B cell (primary cell): ENCODE measurements around the gene ALAS2. TPM values are rescaled to one million over a fixed set of nuclear protein-coding genes. Genes with fewer than 3 reads are reported as not detected.

ENCODE experiments used
- ATAC-seq: fragments of 200-7000 bp; cut with Tn5 transposase; one replicate; pipeline ENCODE4 v1.10.0; 2021; ENCODE audit warnings: low read depth, mild to moderate bottlenecking, moderate number of reproducible peaks, moderate library complexity
- CTCF ChIA-PET: fragments of 350-600 bp; sonication (Branson Sonifier 250); formaldehyde crosslinking; loops from one replicate; lab custom pipeline; 2021; ENCODE audit warnings: antibody characterized with exemption, inconsistent platforms; lab: Charles Lee
- POLR2A ChIA-PET: fragments of 350-600 bp; sonication (Branson Sonifier 250); formaldehyde crosslinking; loops from one replicate; lab custom pipeline; 2021; ENCODE audit warnings: antibody characterized with exemption; lab: Charles Lee
- DNase-seq: peaks from one replicate; pipeline ENCODE4 v3.0.0; 2013
- H2AFZ ChIP-seq: 2 replicates; pipeline ENCODE4 v1.6.1; 2012; ENCODE audit warnings: mild to moderate bottlenecking, low read depth, low read length; ENCODE audit not compliant: insufficient read depth, poor library complexity, severe bottlenecking
- H3K27ac ChIP-seq, 2 donors: 1 replicate in 1 of 2; 2 replicates in 1 of 2; pipeline ENCODE4 v1.5.1; 2012 to 2013; ENCODE audit warnings: low read length in 2 of 2, mild to moderate bottlenecking in 2 of 2, moderate library complexity in 1 of 2
- H3K27me3 ChIP-seq, 4 experiments: fragments of 200-600 bp in 1 of 4; sonication (generic) in 1 of 4; replicated peaks in 1 of 4; 1 replicate in 2 of 4; 2 replicates in 2 of 4; pipeline versions ENCODE4 v1.6.1 to v1.7.0; 2013 to 2016; ENCODE audit warnings: low read length in 3 of 4, mild to moderate bottlenecking in 2 of 4, mixed read lengths in 1 of 4, moderate library complexity in 1 of 4; ENCODE audit not compliant: insufficient read depth in 4 of 4, control insufficient read depth in 3 of 4; ENCODE audit errors: control extremely low read depth in 1 of 4
- H3K36me3 ChIP-seq, 2 experiments: replicated peaks in 1 of 2; 1 replicate in 1 of 2; 2 replicates in 1 of 2; pipeline versions ENCODE4 v1.6.1 to v1.7.1; 2013; ENCODE audit warnings: low read length in 1 of 2; ENCODE audit not compliant: insufficient read depth in 2 of 2, control insufficient read depth in 1 of 2; ENCODE audit errors: control extremely low read depth in 1 of 2, extremely low read depth in 1 of 2
- H3K4me1 ChIP-seq, 2 donors: fragments of 200-600 bp in 1 of 2; sonication (generic) in 1 of 2; 1 replicate in 1 of 2; 2 replicates in 1 of 2; pipeline versions ENCODE4 v1.5.1 to v1.6.1; 2013 to 2017; ENCODE audit warnings: low read length in 2 of 2; ENCODE audit not compliant: control insufficient read depth in 2 of 2, insufficient read depth in 2 of 2
- H3K4me2 ChIP-seq: replicated peaks from 2 replicates; pipeline ENCODE3; 2012; ENCODE audit warnings: mild to moderate bottlenecking, low read depth, low read length; ENCODE audit not compliant: poor library complexity, severe bottlenecking
- H3K4me3 ChIP-seq, 5 experiments: fragments of 200-600 bp in 1 of 5; sonication (generic) in 1 of 5; 1 replicate in 3 of 5; 2 replicates in 2 of 5; pipeline versions ENCODE4 v1.5.1 to v1.7.0; 2011 to 2016; ENCODE audit warnings: low read length in 4 of 5, mild to moderate bottlenecking in 4 of 5, low read depth in 2 of 5, control low read depth in 1 of 5, moderate library complexity in 1 of 5; ENCODE audit not compliant: insufficient read depth in 1 of 5; ENCODE audit errors: control extremely low read depth in 1 of 5, extremely low read depth in 1 of 5
- H3K79me2 ChIP-seq: fragments of 200-600 bp; sonication (generic); one replicate; pipeline ENCODE4 v1.6.0; 2016; ENCODE audit warnings: low read length; ENCODE audit not compliant: control insufficient read depth, insufficient read depth
- H3K9ac ChIP-seq: fragments of 200-600 bp; sonication (generic); 2 replicates; pipeline ENCODE4 v1.6.1; 2017; ENCODE audit warnings: mild to moderate bottlenecking, low read length, moderate library complexity
- H3K9me3 ChIP-seq, 3 donors: one replicate each; pipeline versions ENCODE4 v1.6.1 to v1.7.1; 2013; ENCODE audit warnings: low read length in 2 of 3; ENCODE audit not compliant: control insufficient read depth in 2 of 3, insufficient read depth in 1 of 3; ENCODE audit errors: control extremely low read depth in 1 of 3
- H4K20me1 ChIP-seq: 2 replicates; pipeline ENCODE4 v1.6.0; 2012; ENCODE audit warnings: mild to moderate bottlenecking, low read length; ENCODE audit not compliant: insufficient read depth, control insufficient read depth, poor library complexity, severe bottlenecking
- H3K27ac Mint-ChIP-seq: one replicate; pipeline ENCODE4 v1.8.0; 2021; ENCODE audit warnings: mixed read lengths
- H3K27me3 Mint-ChIP-seq: one replicate; pipeline ENCODE4 v1.8.0; 2021; ENCODE audit warnings: mixed read lengths
- H3K4me1 Mint-ChIP-seq: one replicate; pipeline ENCODE4 v1.8.0; 2021; ENCODE audit warnings: mixed read lengths
- H3K4me3 Mint-ChIP-seq: one replicate; pipeline ENCODE4 v1.8.0; 2021; ENCODE audit warnings: mixed read lengths
- H3K9me3 Mint-ChIP-seq: one replicate; pipeline ENCODE4 v1.8.0; 2022; ENCODE audit warnings: mixed read lengths; ENCODE audit not compliant: insufficient read depth
- CTCF ChIP-seq: fragments of 200-600 bp; IDR thresholded peaks from one replicate; pipeline ENCODE4 v1.8.0; 2022; ENCODE audit warnings: antibody characterized with exemption, mild to moderate bottlenecking
- EZH2 ChIP-seq: IDR thresholded peaks from 2 replicates; pipeline ENCODE4 v1.6.1; 2012; ENCODE audit warnings: borderline replicate concordance, low read depth, mild to moderate bottlenecking, moderate library complexity, low read length; ENCODE audit not compliant: insufficient read depth, poor library complexity, severe bottlenecking
- WGBS: methylation state at CpG from one replicate; pipeline ENCODE4 v1.1.5; 2013; ENCODE audit warnings: missing lambda C conversion rate; ENCODE audit not compliant: insufficient coverage; 5-methylcytosine and 5-hydroxymethylcytosine counted together
- intact Hi-C: fragments of 100-400 bp; cut with micrococcal nuclease; formaldehyde crosslinking; loops from one replicate; pipeline ENCODE4 v1.10.0; 2022
- polyA plus RNA-seq: library from polyadenylated mRNA; depleted of rRNA; stranded (reverse); fragments of >200 nt; gene quantifications from 2 replicates; pipeline ENCODE4 v1.2.3, GENCODE V29; 2012
- total RNA-seq, 2 donors: library from RNA; stranded (reverse); fragments of 120-200 nt in 1 of 2; gene quantifications; 1 replicate in 1 of 2; 2 replicates in 1 of 2; pipeline versions ENCODE4 v1.2.3 to v1.2.4, GENCODE V29; 2013 to 2022

Gene ALAS2
- total and polyA plus RNA-seq, 2 donors (not counting 1 experiment from before 2014, with no cell fraction given), result 0.94 TPM; not detected in 1

GRCh38 chrX:55004231-55004630 is 26.5 kb downstream of the ALAS2 start:
- Histone ChIP-seq H4K20me1 (no peaks in the 10 kb centered on the region), H3K4me3 (no peak overlapping the region), H3K27me3 (no peaks in the 10 kb centered on the region), H3K79me2 (peaks cover 12% of the 10 kb centered on the region), H3K4me2 (no peak overlapping the region), H3K4me1 (peaks cover 7 to 16% of the 10 kb centered on the region in 2 donors), H3K36me3 (peaks cover 0 to 28% of the 10 kb centered on the region in 2 experiments), H3K27ac (no peak overlapping the region), H3K9me3 (no peaks in the 10 kb centered on the region), H3K9ac (no peak overlapping the region), H2AFZ (no peak overlapping the region)
- H3K27ac Mint-ChIP-seq, result no peak overlapping the region
- ATAC-seq, result no peak
- 100% methylated on average over 1 of the region's 1 CpG for WGBS
- H3K9me3 Mint-ChIP-seq, result no peaks in the 10 kb centered on the region
- peaks cover 21% of the 10 kb centered on the region for H3K4me1 Mint-ChIP-seq
- H3K4me3 Mint-ChIP-seq, result no peak overlapping the region
- TF ChIP-seq CTCF (no peak), EZH2 (no peak)
- intact Hi-C loops, result no loop called here
- ChIA-PET POLR2A (interaction anchor here (0.6 kb wide), 1 partner anchor 485 kb away, joined by 5 read pairs; no protein-coding TSS in a partner anchor), CTCF (no interaction called here)
- no peaks in the 10 kb centered on the region for H3K27me3 Mint-ChIP-seq
- no peak for DNase-seq

- peak within 1 kb of the TSS; percentile 74 for H3K4me2 ChIP-seq
- WGBS, result under 1% methylated on average over 47 of the region's 55 CpGs
- H3K4me1 Mint-ChIP-seq, result peaks cover 27% of the 10 kb centered on the region
- peak within 1 kb of the TSS; percentile 75 for H3K9ac ChIP-seq
- peak within 1 kb of the TSS; percentile 97 for H3K4me3 Mint-ChIP-seq
- peaks cover 12% of the 10 kb centered on the region for H3K79me2 ChIP-seq
- no peaks in the 10 kb centered on the region for H4K20me1 ChIP-seq
- peaks cover 0 to 14% of the 10 kb centered on the region in 2 experiments for H3K36me3 ChIP-seq
- H3K9me3 ChIP-seq, result no peaks in the 10 kb centered on the region
- ATAC-seq (peak; percentile 94), DNase-seq (peak; percentile 91)
- peak within 1 kb of the TSS; percentile 85 to 86 for H3K27ac ChIP-seq
- H3K27me3 ChIP-seq, result no peaks in the 10 kb centered on the region
- H3K4me1 ChIP-seq, result peaks cover 7 to 20% of the 10 kb centered on the region in 2 donors
- CTCF ChIA-PET, result interaction anchor here (0.7 to 2.1 kb wide), 7 partner anchors 10 to 1518 kb away, joined by 3 to 8 read pairs (median 3); partner anchors contain the start of gene RRAGB
- peak within 1 kb of the TSS; percentile 71 to 75 (median 73) for H3K4me3 ChIP-seq
- TF ChIP-seq CTCF, result no peak
- POLR2A ChIA-PET, result interaction anchor here (0.6 to 1.8 kb wide), 7 partner anchors 9 to 955 kb away, joined by 3 to 9 read pairs (median 3); partner anchors contain the start of gene PHF8
- no peaks in the 10 kb centered on the region for H3K9me3 Mint-ChIP-seq
- H3K27me3 Mint-ChIP-seq, result no peaks in the 10 kb centered on the region
- intact Hi-C loops, result loop anchor here (1.0 to 5.0 kb wide), 3 partner anchors 192 to 817 kb away; partner anchors contain the start of gene FAM120C
- peak within 1 kb of the TSS; percentile 79 for H2AFZ ChIP-seq
- peak within 1 kb of the TSS; percentile 95 for H3K27ac Mint-ChIP-seq
Measured at GRCh38 chrX:54999717-55000598, 30.8 kb downstream of the ALAS2 start, which contains the start of gene APEX2. TSS of gene APEX2 (plus strand) at chrX:55000363. CDS start at chrX:55000423, 60 bp downstream.
